ENCODE results near the gene KLHL26.

DNA sequence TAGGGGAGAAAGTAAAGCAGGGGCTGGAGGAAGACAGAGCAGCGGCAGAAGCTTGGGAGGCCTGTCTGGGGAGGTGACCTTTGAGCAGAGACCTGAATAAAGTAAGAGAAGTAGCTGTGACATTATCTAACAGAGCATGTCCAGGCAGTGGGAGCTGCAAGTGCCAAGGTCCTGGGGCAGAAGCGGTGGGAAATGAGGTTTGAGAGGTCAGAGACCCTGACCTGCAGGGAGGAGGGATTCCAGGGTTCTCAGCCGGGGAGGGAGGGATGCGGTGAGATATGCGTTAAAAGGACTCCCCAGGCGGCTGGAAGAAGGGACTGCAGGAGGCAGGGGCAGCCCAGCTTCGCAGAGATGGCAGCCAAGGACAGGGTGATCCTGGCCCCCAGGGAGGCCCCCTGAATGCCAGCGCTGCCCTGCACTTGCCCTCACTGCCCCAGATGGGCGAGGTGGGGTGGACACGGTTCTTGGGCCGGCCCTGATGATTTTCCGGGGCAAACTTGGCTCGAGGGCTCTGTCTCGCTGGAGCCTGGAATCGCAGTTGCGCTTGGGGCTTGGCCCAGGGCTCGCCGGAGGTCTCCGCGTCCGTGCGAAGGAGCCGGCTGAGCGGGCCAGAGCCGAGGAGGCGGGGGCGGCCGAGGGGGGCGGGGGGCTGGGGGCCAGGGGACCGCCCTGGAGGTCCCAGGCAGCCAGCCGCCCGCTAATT, 33.4 kb upstream of the KLHL26 start:
- TF ChIP-seq, protein P1, sequence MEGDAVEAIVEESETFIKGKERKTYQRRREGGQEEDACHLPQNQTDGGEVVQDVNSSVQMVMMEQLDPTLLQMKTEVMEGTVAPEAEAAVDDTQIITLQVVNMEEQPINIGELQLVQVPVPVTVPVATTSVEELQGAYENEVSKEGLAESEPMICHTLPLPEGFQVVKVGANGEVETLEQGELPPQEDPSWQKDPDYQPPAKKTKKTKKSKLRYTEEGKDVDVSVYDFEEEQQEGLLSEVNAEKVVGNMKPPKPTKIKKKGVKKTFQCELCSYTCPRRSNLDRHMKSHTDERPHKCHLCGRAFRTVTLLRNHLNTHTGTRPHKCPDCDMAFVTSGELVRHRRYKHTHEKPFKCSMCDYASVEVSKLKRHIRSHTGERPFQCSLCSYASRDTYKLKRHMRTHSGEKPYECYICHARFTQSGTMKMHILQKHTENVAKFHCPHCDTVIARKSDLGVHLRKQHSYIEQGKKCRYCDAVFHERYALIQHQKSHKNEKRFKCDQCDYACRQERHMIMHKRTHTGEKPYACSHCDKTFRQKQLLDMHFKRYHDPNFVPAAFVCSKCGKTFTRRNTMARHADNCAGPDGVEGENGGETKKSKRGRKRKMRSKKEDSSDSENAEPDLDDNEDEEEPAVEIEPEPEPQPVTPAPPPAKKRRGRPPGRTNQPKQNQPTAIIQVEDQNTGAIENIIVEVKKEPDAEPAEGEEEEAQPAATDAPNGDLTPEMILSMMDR (IDR thresholded peaks at IDR 0.05): no peak
- no peak for TF ChIP-seq POLR2A (IDR thresholded peaks at IDR 0.05)
